Gastroesophageal sphincter (tissue), 4 donors: ENCODE data around the gene MYT1. TPM values are rescaled to one million over a fixed set of nuclear protein-coding genes. Genes with fewer than 3 reads are reported as not detected.
A peak's percentile ranks its signal among the peaks of the same experiment; 100 is the strongest.

ENCODE experiments used
- ATAC-seq: fragments of 150-250 bp; one replicate; pipeline ENCODE4 v1.9.1; 2016; ENCODE audit warnings: mild to moderate bottlenecking, moderate library complexity
- H3K27ac ChIP-seq, 4 donors: fragments of 200-600 bp; sonication (generic) in 3 of 4; 1 replicate in 3 of 4; 2 replicates in 1 of 4; pipeline ENCODE4 v1.5.1; 2016 to 2019
- H3K27me3 ChIP-seq: fragments of 200-600 bp; sonication (generic); one replicate; pipeline ENCODE4 v1.5.1; 2019
- H3K36me3 ChIP-seq, 2 donors: fragments of 200-600 bp; sonication (generic); one replicate each; pipeline ENCODE4 v1.5.1; 2019; ENCODE audit warnings: control low read depth in 1 of 2
- H3K4me1 ChIP-seq, 3 donors: fragments of 200-600 bp; sonication (generic); 1 replicate in 2 of 3; 2 replicates in 1 of 3; pipeline ENCODE4 v1.5.1; 2016 to 2019; ENCODE audit warnings: control low read depth in 2 of 3
- H3K4me3 ChIP-seq, 2 donors: fragments of 200-600 bp; sonication (generic); one replicate each; pipeline ENCODE4 v1.5.1; 2019; ENCODE audit warnings: mild to moderate bottlenecking in 1 of 2, moderate library complexity in 1 of 2
- H3K9me3 ChIP-seq, 3 donors: fragments of 200-600 bp; sonication (generic); one replicate each; pipeline ENCODE4 v1.5.1; 2017 to 2019; ENCODE audit warnings: control low read depth in 2 of 3
- CTCF ChIP-seq, 4 experiments: fragments of 200-600 bp in 2 of 4; fragments of 450-650 bp in 2 of 4; sonication (generic) in 1 of 4; IDR thresholded peaks; one replicate each; pipeline ENCODE4 v1.5.1; 2017 to 2019; ENCODE audit warnings: antibody characterized with exemption in 4 of 4, mild to moderate bottlenecking in 2 of 4, moderate library complexity in 2 of 4
- EP300 ChIP-seq: sonication (generic); formaldehyde crosslinking; IDR thresholded peaks from one replicate; pipeline ENCODE4 v1.6.1; 2017; ENCODE audit warnings: antibody characterized with exemption, mild to moderate bottlenecking
- POLR2A ChIP-seq, 2 donors: fragments of 450-650 bp; IDR thresholded peaks; one replicate each; pipeline ENCODE4 v1.6.1; 2017; ENCODE audit warnings: antibody characterized with exemption in 2 of 2, mild to moderate bottlenecking in 2 of 2, moderate library complexity in 1 of 2
- POLR2AphosphoS5 ChIP-seq: sonication (generic); formaldehyde crosslinking; IDR thresholded peaks from one replicate; pipeline ENCODE4 v1.6.1; 2017; ENCODE audit warnings: antibody characterized with exemption
- WGBS, 2 donors: methylation state at CpG; one replicate each; pipeline ENCODE4 v1.1.5; 2018; ENCODE audit warnings: low coverage in 1 of 2; 5-methylcytosine and 5-hydroxymethylcytosine counted together
- total RNA-seq, 4 donors: library from RNA; depleted of rRNA; stranded (reverse); fragments of >200 nt; gene quantifications; one replicate each; pipeline ENCODE4 v1.1.0, GENCODE V29; 2016

MYT1 gene
- total RNA-seq, 4 donors from 2014 or later: 0.04 to 0.27 TPM; not detected in 2

- Histone ChIP-seq H3K4me3 (no peak overlapping the region), H3K27ac (no peak overlapping the region), H3K9me3 (no peaks in the 10 kb centered on the region), H3K4me1 (peaks cover 4 to 25% (median 9%) of the 10 kb centered on the region in 3 donors), H3K27me3 (peaks cover 15% of the 10 kb centered on the region), H3K36me3 (no peaks in the 10 kb centered on the region)
- ATAC-seq: no peak
- WGBS, 2 donors: 89 to 93% methylated on average over 2 to 3 of the region's 4 CpGs
- no peak for TF ChIP-seq POLR2AphosphoS5
- no peak for TF ChIP-seq CTCF (IDR thresholded peaks at IDR 0.05)
- TF ChIP-seq EP300: no peak
These were observed 88.7 kb downstream of the MYT1 start for GRCh38 chr20:64253000-64253383.

DNA sequence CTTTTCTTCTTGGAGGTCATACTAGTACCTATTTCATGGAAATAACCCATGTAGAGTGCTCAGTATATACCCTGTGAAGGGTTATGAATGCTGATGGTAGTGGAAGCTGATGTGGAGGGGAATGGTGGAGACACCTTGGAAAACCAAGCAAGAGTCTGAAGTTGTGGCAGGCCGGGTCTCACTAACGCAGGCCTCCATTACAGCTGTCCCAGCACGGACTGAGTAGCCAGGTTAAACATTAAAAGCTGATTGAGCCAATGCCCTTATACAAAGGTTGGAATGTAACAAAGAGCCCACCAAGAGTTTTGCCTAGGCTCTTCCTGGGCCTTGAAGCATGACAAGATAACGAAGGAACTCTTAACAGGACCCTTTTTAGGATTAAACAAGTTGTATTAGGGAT is 89.2 kb downstream of the MYT1 start:
- Histone ChIP-seq H3K27ac (no peak overlapping the region), H3K9me3 (no peaks in the 10 kb centered on the region), H3K4me1 (peaks cover 4 to 29% (median 9%) of the 10 kb centered on the region in 3 donors), H3K4me3 (no peak overlapping the region), H3K27me3 (peaks cover 13% of the 10 kb centered on the region), H3K36me3 (no peaks in the 10 kb centered on the region)
- ATAC-seq: no peak
- TF ChIP-seq CTCF (IDR thresholded peaks at IDR 0.05): no peak
- TF ChIP-seq POLR2AphosphoS5: no peak
- WGBS, 2 donors: 79 to 80% methylated on average over 1 to 4 of the region's 4 CpGs

DNA sequence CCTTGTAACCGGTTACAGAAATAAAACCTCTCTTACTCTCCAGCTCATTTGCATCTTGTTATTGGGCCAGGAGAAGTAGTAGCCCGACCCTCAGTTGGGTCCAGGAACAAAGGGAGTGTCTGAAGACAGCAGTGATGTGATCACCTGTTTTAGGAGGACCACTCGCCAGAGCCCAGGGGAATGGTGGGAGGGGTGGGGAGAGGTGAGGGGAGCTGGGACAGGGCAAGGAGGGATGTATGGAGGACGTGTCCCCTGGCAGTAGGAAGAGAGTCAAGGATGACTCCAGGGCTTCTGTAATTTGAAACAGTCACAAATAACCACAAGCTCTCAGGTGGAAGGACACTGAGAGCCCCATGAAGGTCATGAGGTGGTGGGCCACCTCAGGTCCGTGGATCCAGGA is 89.9 kb downstream of the MYT1 start:
- WGBS, 2 donors: 73 to 100% methylated on average over 2 to 4 of the region's 5 CpGs
- H3K27ac ChIP-seq: no peak overlapping the region
- no peaks in the 10 kb centered on the region for H3K9me3 ChIP-seq
- H3K27me3 ChIP-seq: peaks cover 9% of the 10 kb centered on the region
- TF ChIP-seq POLR2A (IDR thresholded peaks at IDR 0.05): no peak
- no peak for TF ChIP-seq CTCF (IDR thresholded peaks at IDR 0.05)
- no peak for TF ChIP-seq EP300
- no peak for TF ChIP-seq POLR2AphosphoS5
- H3K36me3 ChIP-seq: no peaks in the 10 kb centered on the region
- H3K4me1 ChIP-seq: peaks cover 4 to 34% (median 9%) of the 10 kb centered on the region in 3 donors
- no peak overlapping the region for H3K4me3 ChIP-seq
- no peak for ATAC-seq

DNA sequence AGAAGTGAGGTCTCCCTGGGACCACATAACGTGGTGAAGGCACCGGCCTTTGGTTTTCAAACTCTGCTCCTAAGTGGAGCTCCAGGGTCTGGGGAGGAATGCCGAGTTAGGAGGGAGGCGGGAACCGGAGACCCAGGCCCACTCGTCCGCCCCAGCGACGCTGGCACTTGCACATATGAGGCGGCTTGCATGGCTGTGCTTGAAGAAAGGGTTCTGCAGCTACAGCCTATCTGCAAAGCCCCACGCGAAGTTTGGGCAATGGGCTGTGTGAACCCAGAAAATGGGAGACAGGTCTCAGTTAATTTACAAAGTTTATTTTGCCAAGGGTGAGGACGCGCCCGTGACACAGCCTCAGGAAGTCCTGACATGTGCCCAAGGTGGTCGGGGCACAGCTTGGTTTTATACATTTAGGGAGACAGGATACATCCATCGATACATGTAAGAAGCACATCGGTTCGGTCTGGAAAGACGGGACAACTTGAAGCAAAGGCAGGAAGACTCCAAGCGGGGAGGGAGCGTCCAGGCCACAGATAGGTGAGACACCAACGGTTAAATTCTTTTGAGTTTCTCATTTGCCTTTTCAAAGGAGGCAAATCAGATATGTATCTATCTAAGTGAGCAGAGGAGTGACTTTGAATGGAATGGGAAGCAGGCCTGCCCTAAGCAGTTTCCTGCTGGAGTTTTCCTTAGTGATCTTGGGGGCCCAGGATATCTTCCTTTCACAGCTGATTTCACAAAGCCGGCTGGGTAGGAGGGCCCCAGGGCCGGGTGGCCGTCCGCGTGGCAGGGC is 90.5 kb downstream of the MYT1 start:
- TF ChIP-seq POLR2AphosphoS5: no peak
- TF ChIP-seq POLR2A (IDR thresholded peaks at IDR 0.05): no peak
- TF ChIP-seq CTCF (IDR thresholded peaks at IDR 0.05): no peak
- no peak for TF ChIP-seq EP300
- Histone ChIP-seq H3K27me3 (peaks cover 9% of the 10 kb centered on the region), H3K36me3 (no peaks in the 10 kb centered on the region), H3K4me3 (peak overlapping the region; percentile 69 to 96), H3K27ac (peak overlapping the region; percentile 87 to 90 (median 89)), H3K4me1 (peaks cover 4 to 38% (median 9%) of the 10 kb centered on the region in 3 donors), H3K9me3 (no peaks in the 10 kb centered on the region)
- WGBS, 2 donors: 87 to 94% methylated on average over 13 to 14 of the region's 28 CpGs
- peak; percentile 25 for ATAC-seq
